A673 (cell line): Measurements from ENCODE around the gene CCDC181.

Source experiments
- EZH2 ChIP-seq: fragments of 200-600 bp; sonication (generic); IDR thresholded peaks from 2 replicates; pipeline ENCODE4 v1.6.1; 2017; ENCODE audit warnings: borderline replicate concordance, low read depth, mild to moderate bottlenecking, mixed read lengths, antibody characterized with exemption, low read length; ENCODE audit not compliant: poor library complexity, severe bottlenecking
- TF ChIP-seq, protein P1 (sequence below): fragments of 300-800, 200-600 bp; sonication (generic); conservative IDR thresholded peaks from 2 replicates; pipeline ENCODE4 v1.5.1; 2017; ENCODE audit warnings: low read depth, mild to moderate bottlenecking, antibody characterized with exemption, low read length, moderate library complexity, mixed read lengths

GRCh38 chr1:169452921-169453320 is 25.6 kb upstream of the CCDC181 start:
- TF ChIP-seq, protein P1, sequence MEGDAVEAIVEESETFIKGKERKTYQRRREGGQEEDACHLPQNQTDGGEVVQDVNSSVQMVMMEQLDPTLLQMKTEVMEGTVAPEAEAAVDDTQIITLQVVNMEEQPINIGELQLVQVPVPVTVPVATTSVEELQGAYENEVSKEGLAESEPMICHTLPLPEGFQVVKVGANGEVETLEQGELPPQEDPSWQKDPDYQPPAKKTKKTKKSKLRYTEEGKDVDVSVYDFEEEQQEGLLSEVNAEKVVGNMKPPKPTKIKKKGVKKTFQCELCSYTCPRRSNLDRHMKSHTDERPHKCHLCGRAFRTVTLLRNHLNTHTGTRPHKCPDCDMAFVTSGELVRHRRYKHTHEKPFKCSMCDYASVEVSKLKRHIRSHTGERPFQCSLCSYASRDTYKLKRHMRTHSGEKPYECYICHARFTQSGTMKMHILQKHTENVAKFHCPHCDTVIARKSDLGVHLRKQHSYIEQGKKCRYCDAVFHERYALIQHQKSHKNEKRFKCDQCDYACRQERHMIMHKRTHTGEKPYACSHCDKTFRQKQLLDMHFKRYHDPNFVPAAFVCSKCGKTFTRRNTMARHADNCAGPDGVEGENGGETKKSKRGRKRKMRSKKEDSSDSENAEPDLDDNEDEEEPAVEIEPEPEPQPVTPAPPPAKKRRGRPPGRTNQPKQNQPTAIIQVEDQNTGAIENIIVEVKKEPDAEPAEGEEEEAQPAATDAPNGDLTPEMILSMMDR: no peak
- TF ChIP-seq EZH2: no peak
